A549 (cell line): Measurements from ENCODE around the gene NRARP. TPM values are rescaled to one million over a fixed set of nuclear protein-coding genes. Genes with fewer than 3 reads are reported as not detected.

Experiments used
- ATAC-seq, 2 experiments: fragments of 200-7000 bp in 1 of 2; fragments of >200 bp in 1 of 2; cut with Nextera tagmentation in 1 of 2; cut with Tn5 transposase in 1 of 2; 3 replicates each; pipeline versions ENCODE4 v1.8.0 to v1.9.1; 2018 to 2020; ENCODE audit warnings: mild to moderate bottlenecking in 1 of 2, moderate library complexity in 1 of 2
- CTCF ChIA-PET: fragments of 300-600 bp; sonication (Branson Sonifier 250); formaldehyde crosslinking; extraction: SDS; loops from one replicate; lab custom pipeline; 2021; ENCODE audit warnings: antibody characterized with exemption, inconsistent platforms; lab: Yijun Ruan, JAX
- POLR2A ChIA-PET: fragments of 350-600 bp; formaldehyde crosslinking; extraction: SDS; loops from one replicate; lab custom pipeline; 2021; ENCODE audit warnings: antibody characterized with exemption, inconsistent platforms; lab: Yijun Ruan, JAX
- DNase-seq, 2 experiments: peaks; one replicate each; pipeline versions ENCODE4 v3.0.0 to v3.0.0-alpha.2; 2011 to 2016; ENCODE audit warnings: low read depth in 1 of 2, low spot score in 1 of 2
- FAIRE-seq: peaks from 2 replicates; lab custom pipeline; 2011; peaks lifted over from hg19 to GRCh38; lab: Jason Lieb, UNC
- H3K27ac ChIP-seq, 2 experiments: fragments of >200 bp; sonication (Bioruptor Twin); formaldehyde crosslinking; 3 replicates each; pipeline ENCODE4 v1.5.1; 2016 to 2017
- H3K4me1 ChIP-seq: fragments of >200 bp; sonication (Bioruptor Twin); formaldehyde crosslinking; 3 replicates; pipeline ENCODE4 v1.6.1; 2016
- H3K4me2 ChIP-seq: fragments of >200 bp; sonication (Bioruptor Twin); formaldehyde crosslinking; 3 replicates; pipeline ENCODE4 v1.6.1; 2016
- H3K4me3 ChIP-seq: fragments of >200 bp; sonication (Bioruptor Twin); formaldehyde crosslinking; 3 replicates; pipeline ENCODE4 v1.5.1; 2016
- H3K9me3 ChIP-seq: fragments of >200 bp; sonication (Bioruptor Twin); formaldehyde crosslinking; 3 replicates; pipeline ENCODE4 v1.6.1; 2016
- BCL3 ChIP-seq: fragments of >200 bp; sonication (Bioruptor Twin); formaldehyde crosslinking; IDR thresholded peaks from 3 replicates; pipeline ENCODE4 v1.6.1; 2016
- BHLHE40 ChIP-seq: IDR thresholded peaks from 2 replicates; pipeline ENCODE4 v1.6.1; 2012; ENCODE audit warnings: low read depth, low read length, inconsistent platforms
- CBX8 ChIP-seq: fragments of 200-600 bp; sonication (generic); IDR thresholded peaks from 2 replicates; pipeline ENCODE4 v1.6.1; 2016
- CHD2 ChIP-seq: fragments of 150-350 bp; IDR thresholded peaks from 2 replicates; pipeline ENCODE4 v1.6.1; 2014; ENCODE audit warnings: low read length; ENCODE audit not compliant: partially characterized antibody
- CHD4 ChIP-seq: fragments of 200-600 bp; sonication (generic); IDR thresholded peaks from 2 replicates; pipeline ENCODE4 v1.6.1; 2016; ENCODE audit warnings: antibody characterized with exemption, mild to moderate bottlenecking, borderline replicate concordance
- E2F6 ChIP-seq: IDR thresholded peaks from 2 replicates; pipeline ENCODE4 v1.6.1; 2012; ENCODE audit warnings: low read depth, borderline replicate concordance
- ESRRA ChIP-seq: fragments of 150-350 bp; IDR thresholded peaks from 2 replicates; pipeline ENCODE4 v1.6.1; 2014; ENCODE audit warnings: mild to moderate bottlenecking, low read length, borderline replicate concordance
- FOSL2 ChIP-seq, 2 experiments: fragments of 450-650 bp in 1 of 2; fragments of >200 bp in 1 of 2; sonication (Bioruptor Twin) in 1 of 2; formaldehyde crosslinking; IDR thresholded peaks; 2 replicates each; pipeline versions ENCODE4 v1.5.0 to v1.6.1; 2016 to 2020; ENCODE audit warnings: mild to moderate bottlenecking in 1 of 2, moderate library complexity in 1 of 2
- GATA3 ChIP-seq: IDR thresholded peaks from 2 replicates; pipeline ENCODE4 v1.6.1; 2012; ENCODE audit warnings: borderline replicate concordance
- HDAC2 ChIP-seq: fragments of 200-600 bp; sonication (generic); IDR thresholded peaks from 2 replicates; pipeline ENCODE4 v1.6.1; 2016
- HES2 ChIP-seq: fragments of >200 bp; sonication (Bioruptor Twin); formaldehyde crosslinking; IDR thresholded peaks from 2 replicates; pipeline ENCODE4 v1.6.1; 2016
- HEYL ChIP-seq: fragments of 250-450 bp; sonication (Bioruptor Pico); IDR thresholded peaks from 2 replicates; pipeline ENCODE4 v1.8.0; 2021; ENCODE audit warnings: mild to moderate bottlenecking, moderate library complexity
- HMGXB4 ChIP-seq: fragments of 250-450 bp; sonication (Bioruptor Pico); IDR thresholded peaks from 2 replicates; pipeline ENCODE4 v1.5.0; 2021; ENCODE audit warnings: mild to moderate bottlenecking, moderate library complexity, borderline replicate concordance
- HOXB13 ChIP-seq: fragments of 250-450 bp; sonication (Bioruptor Pico); IDR thresholded peaks from 2 replicates; pipeline ENCODE4 v1.5.0; 2020; ENCODE audit warnings: low read depth, mild to moderate bottlenecking, moderate library complexity
- JUN ChIP-seq, 2 experiments: fragments of >200 bp; sonication (Bioruptor Twin); formaldehyde crosslinking; IDR thresholded peaks; 2 replicates in 1 of 2; 3 replicates in 1 of 2; pipeline ENCODE4 v1.6.1; 2016 to 2017
- JUNB ChIP-seq: fragments of >200 bp; sonication (Bioruptor Twin); formaldehyde crosslinking; IDR thresholded peaks from 2 replicates; pipeline ENCODE4 v1.6.1; 2016
- KDM1A ChIP-seq: fragments of 200-600 bp; sonication (generic); IDR thresholded peaks from 2 replicates; pipeline ENCODE4 v1.6.1; 2016; ENCODE audit warnings: low read depth, mild to moderate bottlenecking
- MAFK ChIP-seq: fragments of 450-650 bp; IDR thresholded peaks from 2 replicates; pipeline ENCODE4 v1.6.1; 2014; ENCODE audit not compliant: partially characterized antibody
- NPAS2 ChIP-seq: fragments of 250-450 bp; sonication (Bioruptor Pico); IDR thresholded peaks from 2 replicates; pipeline ENCODE4 v1.8.0; 2022; ENCODE audit warnings: mild to moderate bottlenecking, moderate library complexity, borderline replicate concordance
- RARB ChIP-seq: fragments of 250-450 bp; sonication (Bioruptor Pico); IDR thresholded peaks from 2 replicates; pipeline ENCODE4 v1.8.0; 2021; ENCODE audit warnings: mild to moderate bottlenecking, moderate library complexity
- REST ChIP-seq: fragments of 200-600 bp; sonication (generic); IDR thresholded peaks from 2 replicates; pipeline ENCODE4 v1.6.1; 2016; ENCODE audit warnings: antibody characterized with exemption, mild to moderate bottlenecking, moderate library complexity
- SREBF2 ChIP-seq: fragments of 450-650 bp; IDR thresholded peaks from 2 replicates; pipeline ENCODE4 v1.6.1; 2014; ENCODE audit warnings: mild to moderate bottlenecking, moderate library complexity
- TP53 ChIP-seq: fragments of 250-450 bp; sonication (Bioruptor Pico); IDR thresholded peaks from 2 replicates; pipeline ENCODE4 v1.5.0; 2021; ENCODE audit warnings: mild to moderate bottlenecking, moderate library complexity
- ZSCAN20 ChIP-seq: fragments of 250-450 bp; sonication (Bioruptor Pico); IDR thresholded peaks from 2 replicates; pipeline ENCODE4 v1.8.0; 2022; ENCODE audit warnings: mild to moderate bottlenecking, moderate library complexity
- WGBS: methylation state at CpG from one replicate; pipeline ENCODE4 v1.1.6; 2017; ENCODE audit errors: missing lambda C conversion rate; 5-methylcytosine and 5-hydroxymethylcytosine counted together
- polyA plus RNA-seq, 4 experiments: library from polyadenylated mRNA; depleted of rRNA in 3 of 4; stranded (reverse); fragments of >200 nt; fragmentation: RNase III in 1 of 4; extraction: RNeasy Plus Mini Kit Qiagen cat#74134 plus additional on column Dnase treatment in 1 of 4; gene quantifications; 2 replicates in 3 of 4; 3 replicates in 1 of 4; pipeline ENCODE4 v1.2.3, GENCODE V29; 2011 to 2017

Gene NRARP
- polyA plus RNA-seq, 2 of the 4 experiments (the other 2 are of a cell fraction) = 1.3 to 5.1 TPM

GRCh38 chr9:137299203-137299565, 2.9 kb downstream of the NRARP start:
- no peak for TF ChIP-seq CHD2
- TF ChIP-seq CBX8 = no peak
- no peak for TF ChIP-seq BCL3
- FAIRE-seq = no peak
- ChIA-PET CTCF (interaction anchor here (0.7 to 1.7 kb wide), 6 partner anchors 12 to 236 kb away, joined by 3 to 4 read pairs (median 3); partner anchors contain the start of gene TOR4A), POLR2A (no interaction called here)
- Histone ChIP-seq H3K4me1 (peaks cover 25% of the 10 kb centered on the region), H3K4me3 (no peak overlapping the region), H3K4me2 (no peak overlapping the region), H3K9me3 (no peaks in the 10 kb centered on the region), H3K27ac (no peak overlapping the region)
- no peak for DNase-seq
- no peak for ATAC-seq
- WGBS = 77% methylated on average over 9 of the region's 10 CpGs

- Histone ChIP-seq H3K27ac (no peak overlapping the region), H3K4me1 (peaks cover 30% of the 10 kb centered on the region), H3K9me3 (no peaks in the 10 kb centered on the region), H3K4me3 (no peak overlapping the region), H3K4me2 (no peak overlapping the region)
- 87% methylated on average over 24 of the region's 24 CpGs for whole genome bisulfite sequencing
- DNase-seq (no peak), ATAC-seq (no peak), FAIRE-seq (no peak)
- ChIA-PET POLR2A (no interaction called here), CTCF (interaction anchor here (0.7 to 1.7 kb wide), 7 partner anchors 12 to 236 kb away, joined by 3 to 4 read pairs (median 3); partner anchors contain the start of gene TOR4A)
- TF ChIP-seq FOSL2 (IDR thresholded peaks at IDR 0.05) (no peak), FOSL2 (CRISPR knock-in tag; IDR thresholded peaks at IDR 0.05) (no peak), HEYL (no peak), ZSCAN20 (no peak), SREBF2 (no peak), MAFK (no peak), HDAC2 (no peak), HOXB13 (CRISPR knock-in tag) (no peak), CBX8 (no peak), NPAS2 (CRISPR knock-in tag) (no peak), BCL3 (no peak), CHD2 (no peak), ESRRA (no peak), GATA3 (no peak), CHD4 (no peak), E2F6 (no peak), KDM1A (no peak), JUNB (no peak), BHLHE40 (no peak), RARB (CRISPR knock-in tag) (no peak)
Measured at GRCh38 chr9:137298401-137299202, 3.5 kb downstream of the NRARP start.

GRCh38 chr9:137297966-137298365, 4.1 kb downstream of the NRARP start:
- H3K4me1 ChIP-seq = peaks cover 30% of the 10 kb centered on the region
- H3K4me2 ChIP-seq = no peak overlapping the region
- DNase-seq = no peak
- ChIA-PET POLR2A (no interaction called here), CTCF (interaction anchor here (1.2 to 4.9 kb wide), 6 partner anchors 11 to 126 kb away, joined by 3 to 21 read pairs (median 4); partner anchors contain the start of genes EXD3, NOXA1 and TOR4A)
- H3K4me3 ChIP-seq = no peak overlapping the region
- no peak overlapping the region for H3K27ac ChIP-seq
- WGBS = 73% methylated on average over 5 of the region's 7 CpGs
- no peaks in the 10 kb centered on the region for H3K9me3 ChIP-seq
- no peak for ATAC-seq
- no peak for FAIRE-seq
- TF ChIP-seq HMGXB4 (no peak), REST (no peak), TP53 (CRISPR knock-in tag) (no peak), JUN (IDR thresholded peaks at IDR 0.05) (no peak), HOXB13 (CRISPR knock-in tag) (no peak), HES2 (no peak), CHD4 (no peak)
